ENCODE measurements around the gene PCDHA7. TPM values are rescaled to one million over a fixed set of nuclear protein-coding genes. Genes with fewer than 3 reads are reported as not detected.

The PCDHA7 gene
- total RNA-seq, 1 donor from 2014 or later, result 0.13 TPM

Other genes with a start within 250 kb of the PCDHA7 start
- 1.9 and 10.7 TPM in 2 replicates for gene CD14, start 201.1 kb upstream of the PCDHA7 start, total RNA-seq
- gene TMCO6, start 194.8 kb upstream of the PCDHA7 start, total RNA-seq, result 8.5 and 12.4 TPM in 2 replicates
- 60.2 and 70.5 TPM in 2 replicates for gene NDUFA2, start 186.6 kb upstream of the PCDHA7 start, total RNA-seq
- 51.1 and 51.2 TPM in 2 replicates for gene IK, start 186.4 kb upstream of the PCDHA7 start, total RNA-seq
- 24.6 and 31.7 TPM in 2 replicates for gene WDR55, start 169.4 kb upstream of the PCDHA7 start, total RNA-seq
- 0.13 TPM in 2 replicates for gene DND1, start 160.7 kb upstream of the PCDHA7 start, total RNA-seq
- gene HARS1, start 142.9 kb upstream of the PCDHA7 start, total RNA-seq, result 46.0 and 48.0 TPM in 2 replicates
- 23.3 and 23.6 TPM in 2 replicates for gene HARS2, start 142.8 kb upstream of the PCDHA7 start, total RNA-seq
- gene ZMAT2, start 133.8 kb upstream of the PCDHA7 start, total RNA-seq, result 30.3 and 33.4 TPM in 2 replicates
- gene PCDHA1, start 48.1 kb upstream of the PCDHA7 start, total RNA-seq, result under 0.01 TPM in 1 of 2 replicates, not detected in the other
- gene PCDHA2, start 39.4 kb upstream of the PCDHA7 start, total RNA-seq, result under 0.01 TPM in 1 of 2 replicates, not detected in the other
- gene PCDHA3, start 33.2 kb upstream of the PCDHA7 start, total RNA-seq, result 0.13 and 0.25 TPM in 2 replicates
- under 0.01 and 0.25 TPM in 2 replicates for gene PCDHA4, start 27.2 kb upstream of the PCDHA7 start, total RNA-seq
- under 0.01 TPM in 2 replicates for gene PCDHA5, start 12.7 kb upstream of the PCDHA7 start, total RNA-seq
- 0.25 TPM in 1 of 2 replicates, not detected in the other for gene PCDHA6, start 6.3 kb upstream of the PCDHA7 start, total RNA-seq
- gene PCDHA8, start 6.9 kb downstream of the PCDHA7 start, total RNA-seq, result 0.13 TPM in 1 of 2 replicates, not detected in the other
- under 0.01 TPM in 2 replicates for gene PCDHA9, start 14.1 kb downstream of the PCDHA7 start, total RNA-seq
- gene PCDHA10, start 21.6 kb downstream of the PCDHA7 start, total RNA-seq, result under 0.01 and 0.13 TPM in 2 replicates
- under 0.01 TPM in 1 of 2 replicates, not detected in the other for gene PCDHA11, start 34.7 kb downstream of the PCDHA7 start, total RNA-seq
- under 0.01 TPM in 1 of 2 replicates, not detected in the other for gene PCDHA12, start 41.0 kb downstream of the PCDHA7 start, total RNA-seq
- under 0.01 TPM in 2 replicates for gene PCDHA13, start 47.9 kb downstream of the PCDHA7 start, total RNA-seq
- gene PCDHAC1, start 92.0 kb downstream of the PCDHA7 start, total RNA-seq, result 0.13 TPM in 1 of 2 replicates, not detected in the other
- 0.13 TPM in 2 replicates for gene PCDHAC2, start 132.2 kb downstream of the PCDHA7 start, total RNA-seq
- gene PCDHB1, start 217.1 kb downstream of the PCDHA7 start, total RNA-seq, result not detected in 2 replicates

Measured in dermis microvascular lymphatic vessel endothelial cell (primary cell).